Measurements from ENCODE around the gene HMGCLL1. TPM values are rescaled to one million over a fixed set of nuclear protein-coding genes. Genes with fewer than 3 reads are reported as not detected.

HMGCLL1 gene
- total RNA-seq, 2 donors from 2014 or later, result 1.8 to 2.3 TPM

- H3K4me3 ChIP-seq, result no peak overlapping the region
- no peaks in the 10 kb centered on the region for H3K36me3 ChIP-seq (replicated peaks in 1 of 2; ENCODE audit: insufficient read depth in 1 of 2, low read depth in 2 of 2)
- no peaks in the 10 kb centered on the region for H3K4me1 ChIP-seq
- ATAC-seq, result no peak
- H3K27ac ChIP-seq, result no peak overlapping the region
- DNase-seq, result no peak
- no peak for TF ChIP-seq POLR2A (IDR thresholded peaks at IDR 0.05)
- no peak for TF ChIP-seq CTCF (IDR thresholded peaks at IDR 0.05)
- H3K9me3 ChIP-seq, result no peaks in the 10 kb centered on the region
- no peaks in the 10 kb centered on the region for H3K27me3 ChIP-seq
- intact Hi-C loops (cut with DNase I), result no loop called here
- 57% methylated on average over 2 of the region's 2 CpGs for WGBS, 2 donors
Measured at GRCh38 chr6:55560290-55560885, 18.6 kb downstream of the HMGCLL1 start.

GRCh38 chr6:55557146-55557545, 21.8 kb downstream of the HMGCLL1 start:
- H3K4me3 ChIP-seq, result no peak overlapping the region
- intact Hi-C loops (cut with DNase I), result no loop called here
- H3K27me3 ChIP-seq, result no peaks in the 10 kb centered on the region
- ATAC-seq (no peak), DNase-seq (peak in 2 of 4 donors; percentile 10 to 44)
- 72 to 78% methylated on average over 7 of the region's 7 CpGs for WGBS, 2 donors
- TF ChIP-seq POLR2A (IDR thresholded peaks at IDR 0.05), result no peak
- no peak for TF ChIP-seq CTCF (IDR thresholded peaks at IDR 0.05)
- H3K9me3 ChIP-seq, result no peaks in the 10 kb centered on the region
- H3K27ac ChIP-seq, result no peak overlapping the region
- H3K4me1 ChIP-seq, result no peaks in the 10 kb centered on the region
- H3K36me3 ChIP-seq (replicated peaks in 1 of 2; ENCODE audit: insufficient read depth in 1 of 2, low read depth in 2 of 2), result no peaks in the 10 kb centered on the region

GRCh38 chr6:55545791-55546190, 33.2 kb downstream of the HMGCLL1 start:
- Histone ChIP-seq H3K27me3 (no peaks in the 10 kb centered on the region), H3K27ac (no peak overlapping the region), H3K36me3 (replicated peaks in 1 of 2; ENCODE audit: insufficient read depth in 1 of 2, low read depth in 2 of 2) (no peaks in the 10 kb centered on the region), H3K4me3 (no peak overlapping the region), H3K4me1 (no peaks in the 10 kb centered on the region), H3K9me3 (no peaks in the 10 kb centered on the region)
- TF ChIP-seq CTCF (IDR thresholded peaks at IDR 0.05) (no peak), POLR2A (IDR thresholded peaks at IDR 0.05) (no peak)
- intact Hi-C loops (cut with DNase I), result no loop called here
- DNase-seq, result no peak
- ATAC-seq, result no peak

GRCh38 chr6:55543633-55544309, 35.2 kb downstream of the HMGCLL1 start:
- no peak overlapping the region for H3K27ac ChIP-seq
- H3K36me3 ChIP-seq (replicated peaks in 1 of 2; ENCODE audit: insufficient read depth in 1 of 2, low read depth in 2 of 2), result no peaks in the 10 kb centered on the region
- ATAC-seq (no peak), DNase-seq (no peak)
- H3K9me3 ChIP-seq, result no peaks in the 10 kb centered on the region
- 78 to 83% methylated on average over 4 of the region's 4 CpGs for WGBS, 2 donors
- TF ChIP-seq POLR2A (IDR thresholded peaks at IDR 0.05) (no peak), CTCF (IDR thresholded peaks at IDR 0.05) (no peak)
- intact Hi-C loops (cut with DNase I), result no loop called here
- no peaks in the 10 kb centered on the region for H3K27me3 ChIP-seq
- no peaks in the 10 kb centered on the region for H3K4me1 ChIP-seq
- H3K4me3 ChIP-seq, result no peak overlapping the region

- 69 to 81% methylated on average over 1 of the region's 1 CpG for WGBS, 2 donors
- TF ChIP-seq CTCF (IDR thresholded peaks at IDR 0.05), result no peak
- TF ChIP-seq POLR2A (IDR thresholded peaks at IDR 0.05), result no peak
- H3K27me3 ChIP-seq, result no peaks in the 10 kb centered on the region
- H3K36me3 ChIP-seq (replicated peaks in 1 of 2; ENCODE audit: insufficient read depth in 1 of 2, low read depth in 2 of 2), result no peaks in the 10 kb centered on the region
- DNase-seq (no peak), ATAC-seq (no peak)
- H3K4me1 ChIP-seq, result no peaks in the 10 kb centered on the region
- no peak overlapping the region for H3K4me3 ChIP-seq
- intact Hi-C loops (cut with DNase I), result no loop called here
- H3K9me3 ChIP-seq, result no peaks in the 10 kb centered on the region
- no peak overlapping the region for H3K27ac ChIP-seq
Measured at GRCh38 chr6:55541024-55541423, 38.0 kb downstream of the HMGCLL1 start.
